Suprapubic skin (tissue), 4 donors: ENCODE results near the gene OR6A2.

Experiments used
- CTCF ChIP-seq, 2 donors: fragments of 200-600 bp in 1 of 2; fragments of 450-650 bp in 1 of 2; sonication (generic) in 1 of 2; IDR thresholded peaks; one replicate each; pipeline ENCODE4 v1.5.1; 2016 to 2019; ENCODE audit warnings: antibody characterized with exemption in 2 of 2, mild to moderate bottlenecking in 1 of 2, moderate library complexity in 1 of 2
- EP300 ChIP-seq: sonication (generic); formaldehyde crosslinking; IDR thresholded peaks from one replicate; pipeline ENCODE4 v1.6.1; 2017; ENCODE audit warnings: antibody characterized with exemption
- POLR2A ChIP-seq, 2 donors: fragments of 450-650 bp; IDR thresholded peaks; one replicate each; pipeline ENCODE4 v1.6.1; 2017; ENCODE audit warnings: antibody characterized with exemption in 2 of 2, mild to moderate bottlenecking in 2 of 2, moderate library complexity in 2 of 2
- POLR2AphosphoS5 ChIP-seq, 3 donors: sonication (generic); formaldehyde crosslinking; IDR thresholded peaks; one replicate each; pipeline ENCODE4 v1.6.1; 2017; ENCODE audit warnings: antibody characterized with exemption in 3 of 3

GRCh38 chr11:6825231-6825744 is 25.8 kb upstream of the OR6A2 start:
- no peak for TF ChIP-seq CTCF (IDR thresholded peaks at IDR 0.05)
- no peak for TF ChIP-seq POLR2A (IDR thresholded peaks at IDR 0.05)
- TF ChIP-seq EP300: no peak
- TF ChIP-seq POLR2AphosphoS5 (IDR thresholded peaks at IDR 0.05): no peak
